Vagina (tissue), 2 donors: Measurements from ENCODE around the gene SLC28A1. TPM values are rescaled to one million over a fixed set of nuclear protein-coding genes. Genes with fewer than 3 reads are reported as not detected.

ENCODE experiments used
- DNase-seq, 2 donors: peaks; one replicate each; pipeline ENCODE4 v3.0.0-alpha.2; 2017; ENCODE audit errors: extremely low spot score in 2 of 2
- H3K27ac ChIP-seq: fragments of 200-600 bp; sonication (generic); one replicate; pipeline ENCODE4 v1.5.1; 2019
- H3K27me3 ChIP-seq: fragments of 200-600 bp; sonication (generic); one replicate; pipeline ENCODE4 v1.5.1; 2019
- H3K36me3 ChIP-seq, 2 donors: fragments of 200-600 bp; sonication (generic); one replicate each; pipeline ENCODE4 v1.5.1; 2017 to 2019
- H3K4me1 ChIP-seq: fragments of 200-600 bp; sonication (generic); one replicate; pipeline ENCODE4 v1.5.1; 2019
- H3K4me3 ChIP-seq, 2 donors: fragments of 200-600 bp; sonication (generic); 1 replicate in 1 of 2; 2 replicates in 1 of 2; pipeline ENCODE4 v1.5.1; 2016 to 2019
- H3K9me3 ChIP-seq: fragments of 200-600 bp; sonication (generic); one replicate; pipeline ENCODE4 v1.5.1; 2019
- POLR2A ChIP-seq, 2 donors: fragments of 450-650 bp; IDR thresholded peaks; one replicate each; pipeline ENCODE4 v1.6.1; 2017; ENCODE audit warnings: antibody characterized with exemption in 2 of 2, mild to moderate bottlenecking in 2 of 2, moderate library complexity in 2 of 2
- POLR2AphosphoS5 ChIP-seq, 2 donors: sonication (generic); formaldehyde crosslinking; IDR thresholded peaks; one replicate each; pipeline ENCODE4 v1.9.0; 2017; ENCODE audit warnings: antibody characterized with exemption in 2 of 2, mild to moderate bottlenecking in 2 of 2, low read depth in 1 of 2; ENCODE audit not compliant: insufficient read depth in 1 of 2
- intact Hi-C: fragments of 100-400 bp; cut with DNase I; formaldehyde crosslinking; loops from one replicate; pipeline ENCODE4 v1.15.1; 2023
- total RNA-seq: library from RNA; depleted of rRNA; stranded (reverse); fragments of >200 nt; gene quantifications from one replicate; pipeline ENCODE4 v1.2.3, GENCODE V29; 2016
- TF ChIP-seq, protein P1 (sequence below), 3 experiments: fragments of 450-650 bp in 2 of 3; fragments of 200-600 bp in 1 of 3; sonication (generic) in 1 of 3; IDR thresholded peaks; one replicate each; pipeline ENCODE4 v1.5.1; 2017 to 2019; ENCODE audit warnings: antibody characterized with exemption in 3 of 3, mild to moderate bottlenecking in 2 of 3, moderate library complexity in 2 of 3

The SLC28A1 gene
- total RNA-seq, 1 donor from 2014 or later: not detected

GRCh38 chr15:84889313-84889990 lies 5.0 kb downstream of the SLC28A1 start:
- DNase-seq: no peak
- H3K27ac ChIP-seq: no peak overlapping the region
- H3K36me3 ChIP-seq: no peaks in the 10 kb centered on the region

GRCh38 chr15:84889991-84890669 lies 5.7 kb downstream of the SLC28A1 start:
- H3K27ac ChIP-seq: no peak overlapping the region
- no peaks in the 10 kb centered on the region for H3K27me3 ChIP-seq
- no peaks in the 10 kb centered on the region for H3K36me3 ChIP-seq
- H3K9me3 ChIP-seq: no peaks in the 10 kb centered on the region
- intact Hi-C loops: no loop called here
- H3K4me3 ChIP-seq: no peak overlapping the region
- no peak for DNase-seq
- no peaks in the 10 kb centered on the region for H3K4me1 ChIP-seq
- TF ChIP-seq POLR2AphosphoS5 (IDR thresholded peaks at IDR 0.05; ENCODE audit: insufficient read depth in 1 of 2, low read depth in 1 of 2): no peak

More at GRCh38 chr15:84889313-84889990, 5.0 kb downstream of the SLC28A1 start:
- H3K4me3 ChIP-seq: no peak overlapping the region
- no peaks in the 10 kb centered on the region for H3K9me3 ChIP-seq
- intact Hi-C loops: no loop called here
- no peaks in the 10 kb centered on the region for H3K27me3 ChIP-seq
- H3K4me1 ChIP-seq: no peaks in the 10 kb centered on the region
- TF ChIP-seq POLR2A (IDR thresholded peaks at IDR 0.05) (no peak), POLR2AphosphoS5 (IDR thresholded peaks at IDR 0.05; ENCODE audit: insufficient read depth in 1 of 2, low read depth in 1 of 2) (no peak)
- TF ChIP-seq, protein P1, sequence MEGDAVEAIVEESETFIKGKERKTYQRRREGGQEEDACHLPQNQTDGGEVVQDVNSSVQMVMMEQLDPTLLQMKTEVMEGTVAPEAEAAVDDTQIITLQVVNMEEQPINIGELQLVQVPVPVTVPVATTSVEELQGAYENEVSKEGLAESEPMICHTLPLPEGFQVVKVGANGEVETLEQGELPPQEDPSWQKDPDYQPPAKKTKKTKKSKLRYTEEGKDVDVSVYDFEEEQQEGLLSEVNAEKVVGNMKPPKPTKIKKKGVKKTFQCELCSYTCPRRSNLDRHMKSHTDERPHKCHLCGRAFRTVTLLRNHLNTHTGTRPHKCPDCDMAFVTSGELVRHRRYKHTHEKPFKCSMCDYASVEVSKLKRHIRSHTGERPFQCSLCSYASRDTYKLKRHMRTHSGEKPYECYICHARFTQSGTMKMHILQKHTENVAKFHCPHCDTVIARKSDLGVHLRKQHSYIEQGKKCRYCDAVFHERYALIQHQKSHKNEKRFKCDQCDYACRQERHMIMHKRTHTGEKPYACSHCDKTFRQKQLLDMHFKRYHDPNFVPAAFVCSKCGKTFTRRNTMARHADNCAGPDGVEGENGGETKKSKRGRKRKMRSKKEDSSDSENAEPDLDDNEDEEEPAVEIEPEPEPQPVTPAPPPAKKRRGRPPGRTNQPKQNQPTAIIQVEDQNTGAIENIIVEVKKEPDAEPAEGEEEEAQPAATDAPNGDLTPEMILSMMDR (IDR thresholded peaks at IDR 0.05): no peak

- no peak for TF ChIP-seq POLR2A (IDR thresholded peaks at IDR 0.05)
- TF ChIP-seq, protein P1 (IDR thresholded peaks at IDR 0.05): no peak
- TF ChIP-seq POLR2AphosphoS5 (IDR thresholded peaks at IDR 0.05; ENCODE audit: insufficient read depth in 1 of 2, low read depth in 1 of 2): no peak
- intact Hi-C loops: no loop called here
- no peak overlapping the region for H3K27ac ChIP-seq
- no peaks in the 10 kb centered on the region for H3K9me3 ChIP-seq
- no peak overlapping the region for H3K4me3 ChIP-seq
- H3K4me1 ChIP-seq: no peaks in the 10 kb centered on the region
- no peaks in the 10 kb centered on the region for H3K36me3 ChIP-seq
- no peak for DNase-seq
- no peaks in the 10 kb centered on the region for H3K27me3 ChIP-seq
Measured at GRCh38 chr15:84890670-84891162, 6.3 kb downstream of the SLC28A1 start.

GRCh38 chr15:84891339-84891738 lies 6.9 kb downstream of the SLC28A1 start:
- no peak for TF ChIP-seq POLR2A (IDR thresholded peaks at IDR 0.05)
- TF ChIP-seq, protein P1 (IDR thresholded peaks at IDR 0.05): no peak
- no peak for TF ChIP-seq POLR2AphosphoS5 (IDR thresholded peaks at IDR 0.05; ENCODE audit: insufficient read depth in 1 of 2, low read depth in 1 of 2)
- Histone ChIP-seq H3K36me3 (no peaks in the 10 kb centered on the region), H3K4me1 (no peaks in the 10 kb centered on the region), H3K27ac (no peak overlapping the region), H3K27me3 (no peaks in the 10 kb centered on the region), H3K9me3 (no peaks in the 10 kb centered on the region), H3K4me3 (no peak overlapping the region)
- DNase-seq: no peak
- intact Hi-C loops: no loop called here

DNA sequence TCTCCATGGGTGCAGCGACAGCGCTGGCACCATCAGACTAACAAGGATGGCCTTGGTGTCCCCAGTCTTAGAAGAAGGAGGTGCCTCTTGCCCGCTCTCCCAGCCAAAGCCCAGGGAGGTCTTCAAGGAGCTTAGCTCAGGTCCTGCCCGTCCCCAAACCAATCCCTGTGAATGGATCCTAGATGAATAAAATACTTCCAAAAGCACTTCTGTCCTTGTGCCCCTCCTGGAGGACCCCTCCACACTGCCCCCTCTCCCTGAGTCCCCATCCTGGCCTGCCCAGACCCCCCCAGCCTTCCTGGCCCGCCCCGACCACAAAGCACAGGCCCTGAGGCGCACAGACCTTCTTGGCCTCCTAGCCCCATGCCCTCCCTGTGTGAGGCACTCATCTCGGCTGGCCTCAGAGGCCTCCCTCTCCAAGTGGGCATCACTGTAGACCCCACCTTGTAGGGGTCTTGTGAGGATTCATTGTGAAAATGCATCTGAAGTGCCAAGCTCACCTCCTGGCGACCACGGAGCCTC lies 8.4 kb downstream of the SLC28A1 start:
- no peaks in the 10 kb centered on the region for H3K9me3 ChIP-seq
- TF ChIP-seq POLR2A (IDR thresholded peaks at IDR 0.05) (no peak), POLR2AphosphoS5 (IDR thresholded peaks at IDR 0.05; ENCODE audit: insufficient read depth in 1 of 2, low read depth in 1 of 2) (no peak)
- TF ChIP-seq, protein P1 (IDR thresholded peaks at IDR 0.05): no peak
- no peaks in the 10 kb centered on the region for H3K36me3 ChIP-seq
- intact Hi-C loops: no loop called here
- no peaks in the 10 kb centered on the region for H3K27me3 ChIP-seq
- H3K4me1 ChIP-seq: no peaks in the 10 kb centered on the region
- no peak overlapping the region for H3K27ac ChIP-seq
- no peak for DNase-seq
- H3K4me3 ChIP-seq: no peak overlapping the region
